PC-3 (cell line): ENCODE results near the gene FRZB. TPM values are rescaled to one million over a fixed set of nuclear protein-coding genes. Genes with fewer than 3 reads are reported as not detected.

ENCODE experiments used
- ATAC-seq: fragments of 200-7000 bp; cut with Tn5 transposase; 2 replicates; pipeline ENCODE4 v1.9.1; 2020; ENCODE audit warnings: mild to moderate bottlenecking, moderate library complexity
- BruUV-seq: library from RNA; stranded (reverse); fragments of 400-500 nt; replicated peaks from 2 replicates; lab custom pipeline; 2021; lab: Mats Ljungman, UMichigan
- CTCF ChIA-PET: fragments of 300-600 bp; sonication (Branson Sonifier 250); formaldehyde crosslinking; loops from one replicate; lab custom pipeline; 2022; ENCODE audit warnings: antibody characterized with exemption; lab: Charles Lee
- POLR2A ChIA-PET: fragments of 300-600 bp; sonication (Branson Sonifier 250); formaldehyde crosslinking; loops from one replicate; lab custom pipeline; 2022; ENCODE audit warnings: antibody characterized with exemption; ENCODE audit not compliant: unreplicated experiment; lab: Charles Lee
- DNase-seq: peaks from one replicate; pipeline ENCODE4 v3.0.0-alpha.2; 2015
- H2AFZ ChIP-seq: fragments of 300-600 bp; sonication (generic); 2 replicates; pipeline ENCODE4 v1.6.0; 2016; ENCODE audit warnings: antibody characterized with exemption, low read length
- H3F3A ChIP-seq: fragments of 300-600 bp; sonication (generic); one replicate; pipeline ENCODE4 v1.6.0; 2017; ENCODE audit warnings: antibody characterized with exemption, low read length, control low read depth, mild to moderate bottlenecking; ENCODE audit not compliant: unreplicated experiment
- H3K27ac ChIP-seq: fragments of 300-600 bp; sonication (generic); 2 replicates; pipeline ENCODE4 v1.5.1; 2016; ENCODE audit warnings: mild to moderate bottlenecking, low read length
- H3K27me3 ChIP-seq: fragments of 300-600 bp; sonication (generic); 2 replicates; pipeline ENCODE4 v1.6.1; 2016; ENCODE audit warnings: low read length, mixed read lengths
- H3K36me3 ChIP-seq: fragments of 300-600 bp; sonication (generic); 2 replicates; pipeline ENCODE4 v1.6.1; 2016; ENCODE audit warnings: low read depth, mixed run types, low read length, mixed read lengths
- H3K4me1 ChIP-seq: fragments of 300-600 bp; sonication (generic); 2 replicates; pipeline ENCODE4 v1.5.1; 2016; ENCODE audit warnings: low read length; ENCODE audit not compliant: insufficient read depth
- H3K4me2 ChIP-seq: fragments of 300-600 bp; sonication (generic); 2 replicates; pipeline ENCODE4 v1.6.0; 2016; ENCODE audit warnings: low read length
- H3K4me3 ChIP-seq: fragments of 300-600 bp; sonication (generic); 2 replicates; pipeline ENCODE4 v1.5.1; 2016; ENCODE audit warnings: mild to moderate bottlenecking, low read length, mixed read lengths
- H3K79me2 ChIP-seq: fragments of 300-600 bp; sonication (generic); 2 replicates; pipeline ENCODE4 v1.6.1; 2017; ENCODE audit warnings: low read length, mixed read lengths
- H3K9ac ChIP-seq: fragments of 300-600 bp; sonication (generic); 2 replicates; pipeline ENCODE4 v1.6.0; 2016; ENCODE audit warnings: mild to moderate bottlenecking, low read length
- H3K9me2 ChIP-seq: fragments of 300-600 bp; sonication (generic); replicated peaks from 2 replicates; pipeline ENCODE4 v1.6.1; 2016; ENCODE audit warnings: mixed run types, low read length, mixed read lengths
- H3K9me3 ChIP-seq: fragments of 300-600 bp; sonication (generic); 2 replicates; pipeline ENCODE4 v1.6.1; 2016; ENCODE audit warnings: low read length, mixed read lengths
- H4K20me1 ChIP-seq: fragments of 300-600 bp; sonication (generic); 2 replicates; pipeline ENCODE4 v1.6.1; 2016; ENCODE audit warnings: low read length, mixed read lengths
- EZH2 ChIP-seq: fragments of 300-600 bp; sonication (generic); IDR thresholded peaks from one replicate; pipeline ENCODE4 v1.6.1; 2017; ENCODE audit warnings: antibody characterized with exemption, mild to moderate bottlenecking, low read length; ENCODE audit not compliant: unreplicated experiment
- EZH2phosphoT487 ChIP-seq: fragments of 300-600 bp; sonication (generic); IDR thresholded peaks from 2 replicates; pipeline ENCODE4 v1.6.1; 2018; ENCODE audit warnings: mild to moderate bottlenecking, antibody characterized with exemption, low read length, borderline replicate concordance
- intact Hi-C: fragments of 100-400 bp; cut with micrococcal nuclease; formaldehyde crosslinking; loops from 2 replicates; pipeline ENCODE4 v1.9.0; 2023
- total RNA-seq: library from RNA; depleted of rRNA; stranded (reverse); fragments of >200 nt; gene quantifications from 2 replicates; pipeline ENCODE4 v1.2.3, GENCODE V29; 2014
- TF ChIP-seq, protein P1 (sequence below): fragments of 300-600 bp; sonication (generic); conservative IDR thresholded peaks from 2 replicates; pipeline ENCODE4 v1.5.1; 2017; ENCODE audit warnings: antibody characterized with exemption, low read depth, mild to moderate bottlenecking, low read length

FRZB gene
- total RNA-seq, 1 experiment from 2014 or later, result 0.11 TPM

GRCh38 chr2:182901748-182902147, 35.3 kb upstream of the FRZB start:
- BruUV-seq, result no TSS peak
- ATAC-seq, result no peak

GRCh38 chr2:182898718-182899117, 32.3 kb upstream of the FRZB start:
- Histone ChIP-seq H2AFZ (no peak overlapping the region), H3K4me3 (no peak overlapping the region), H3K9me3 (no peaks in the 10 kb centered on the region), H3K27ac (no peak overlapping the region), H3K9me2 (no peaks in the 10 kb centered on the region), H3K27me3 (no peaks in the 10 kb centered on the region), H3F3A (no peaks in the 10 kb centered on the region), H3K79me2 (no peaks in the 10 kb centered on the region), H3K36me3 (no peaks in the 10 kb centered on the region), H3K9ac (no peak overlapping the region), H3K4me1 (no peaks in the 10 kb centered on the region), H4K20me1 (no peaks in the 10 kb centered on the region), H3K4me2 (no peak overlapping the region)
- TF ChIP-seq EZH2phosphoT487, result no peak
- TF ChIP-seq, protein P1, sequence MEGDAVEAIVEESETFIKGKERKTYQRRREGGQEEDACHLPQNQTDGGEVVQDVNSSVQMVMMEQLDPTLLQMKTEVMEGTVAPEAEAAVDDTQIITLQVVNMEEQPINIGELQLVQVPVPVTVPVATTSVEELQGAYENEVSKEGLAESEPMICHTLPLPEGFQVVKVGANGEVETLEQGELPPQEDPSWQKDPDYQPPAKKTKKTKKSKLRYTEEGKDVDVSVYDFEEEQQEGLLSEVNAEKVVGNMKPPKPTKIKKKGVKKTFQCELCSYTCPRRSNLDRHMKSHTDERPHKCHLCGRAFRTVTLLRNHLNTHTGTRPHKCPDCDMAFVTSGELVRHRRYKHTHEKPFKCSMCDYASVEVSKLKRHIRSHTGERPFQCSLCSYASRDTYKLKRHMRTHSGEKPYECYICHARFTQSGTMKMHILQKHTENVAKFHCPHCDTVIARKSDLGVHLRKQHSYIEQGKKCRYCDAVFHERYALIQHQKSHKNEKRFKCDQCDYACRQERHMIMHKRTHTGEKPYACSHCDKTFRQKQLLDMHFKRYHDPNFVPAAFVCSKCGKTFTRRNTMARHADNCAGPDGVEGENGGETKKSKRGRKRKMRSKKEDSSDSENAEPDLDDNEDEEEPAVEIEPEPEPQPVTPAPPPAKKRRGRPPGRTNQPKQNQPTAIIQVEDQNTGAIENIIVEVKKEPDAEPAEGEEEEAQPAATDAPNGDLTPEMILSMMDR, result no peak
- TF ChIP-seq EZH2, result no peak
- POLR2A ChIA-PET, result no interaction called here
- intact Hi-C loops, result no loop called here
- CTCF ChIA-PET, result no interaction called here
- no TSS peak for BruUV-seq
- ATAC-seq (no peak), DNase-seq (no peak)

More at GRCh38 chr2:182901748-182902147, 35.3 kb upstream of the FRZB start:
- intact Hi-C loops, result no loop called here
- Histone ChIP-seq H3K9ac (no peak overlapping the region), H3K9me2 (no peaks in the 10 kb centered on the region), H3K4me1 (no peaks in the 10 kb centered on the region), H3F3A (no peaks in the 10 kb centered on the region), H3K4me3 (no peak overlapping the region), H3K9me3 (no peaks in the 10 kb centered on the region), H3K27me3 (no peaks in the 10 kb centered on the region), H2AFZ (no peak overlapping the region), H3K36me3 (no peaks in the 10 kb centered on the region), H3K4me2 (no peak overlapping the region), H4K20me1 (no peaks in the 10 kb centered on the region), H3K79me2 (no peaks in the 10 kb centered on the region), H3K27ac (no peak overlapping the region)
- CTCF ChIA-PET, result no interaction called here
- DNase-seq, result no peak
- POLR2A ChIA-PET, result no interaction called here
- no peak for TF ChIP-seq EZH2phosphoT487
- TF ChIP-seq, protein P1, result no peak
- TF ChIP-seq EZH2, result no peak

DNA sequence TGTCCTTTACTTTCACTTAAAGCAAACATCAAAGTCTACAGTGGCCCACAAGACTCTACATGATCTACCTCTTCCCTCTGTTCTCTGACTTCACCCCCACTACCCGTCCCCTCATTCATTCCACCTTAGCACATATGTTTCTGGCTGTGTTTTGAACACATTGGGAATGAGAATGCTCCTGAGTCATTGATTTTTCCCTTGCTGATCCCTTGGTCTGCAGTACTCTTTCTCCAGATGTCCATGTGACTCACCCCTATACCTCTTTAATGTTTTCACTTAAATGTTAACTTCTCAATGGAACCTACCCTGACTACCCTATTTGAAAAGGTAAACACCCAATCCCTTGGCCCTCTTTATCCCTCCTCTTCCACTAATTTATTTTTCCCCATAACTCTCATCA, 30.7 kb upstream of the FRZB start:
- Histone ChIP-seq H3F3A (no peaks in the 10 kb centered on the region), H3K36me3 (no peaks in the 10 kb centered on the region), H3K4me2 (no peak overlapping the region), H3K9me2 (no peaks in the 10 kb centered on the region), H3K4me3 (no peak overlapping the region), H4K20me1 (no peaks in the 10 kb centered on the region), H2AFZ (no peak overlapping the region), H3K79me2 (no peaks in the 10 kb centered on the region), H3K27ac (no peak overlapping the region), H3K27me3 (no peaks in the 10 kb centered on the region), H3K9me3 (no peaks in the 10 kb centered on the region), H3K9ac (no peak overlapping the region), H3K4me1 (no peaks in the 10 kb centered on the region)
- BruUV-seq, result no TSS peak
- no peak for ATAC-seq
- TF ChIP-seq EZH2phosphoT487 (no peak), EZH2 (no peak)
- TF ChIP-seq, protein P1, result no peak
- DNase-seq, result no peak
- intact Hi-C loops, result no loop called here
- ChIA-PET POLR2A (no interaction called here), CTCF (no interaction called here)
